IMR-90 (cell line): ENCODE results near the gene CACNA2D3. TPM values are rescaled to one million over a fixed set of nuclear protein-coding genes. Genes with fewer than 3 reads are reported as not detected.
"Not testable (repeated sequence)": the region's sequence is repeated elsewhere in the genome, so short reads cannot be mapped to it uniquely, and the experiment has no call there.

Experiments used
- ATAC-seq: fragments of 200-7000 bp; cut with Tn5 transposase; 2 replicates; pipeline ENCODE4 v1.9.1; 2020; ENCODE audit warnings: low read depth, mild to moderate bottlenecking, moderate library complexity
- BruUV-seq: library from RNA; stranded (reverse); fragments of 400-500 nt; replicated peaks from 2 replicates; lab custom pipeline; 2021; lab: Mats Ljungman, UMichigan
- CTCF ChIA-PET: fragments of 300-600 bp; formaldehyde crosslinking; extraction: SDS; loops from one replicate; lab custom pipeline; 2021; ENCODE audit warnings: antibody characterized with exemption; lab: Yijun Ruan, JAX
- POLR2A ChIA-PET: fragments of 300-600 bp; sonication (Branson Sonifier 250); formaldehyde crosslinking; loops from one replicate; lab custom pipeline; 2022; ENCODE audit warnings: antibody characterized with exemption; ENCODE audit not compliant: unreplicated experiment; lab: Charles Lee
- DNase-seq: peaks from one replicate; pipeline ENCODE4 v3.0.0; 2013
- H2AFZ ChIP-seq: replicated peaks from 2 replicates; pipeline ENCODE3; 2013; ENCODE audit warnings: low read length, mild to moderate bottlenecking; ENCODE audit not compliant: poor library complexity
- H2AK5ac ChIP-seq: 2 replicates; pipeline ENCODE4 v1.6.1; 2013; ENCODE audit warnings: low read depth, low read length, inconsistent platforms
- H2AK9ac ChIP-seq: replicated peaks from 2 replicates; pipeline ENCODE3; 2013; ENCODE audit warnings: mild to moderate bottlenecking, low read depth, low read length, moderate library complexity; ENCODE audit not compliant: poor library complexity
- H2BK120ac ChIP-seq: 2 replicates; pipeline ENCODE4 v1.6.1; 2013; ENCODE audit warnings: low read depth, low read length, inconsistent platforms
- H2BK15ac ChIP-seq: 3 replicates; pipeline ENCODE4 v1.6.1; 2013; ENCODE audit warnings: low read depth, low read length, inconsistent platforms
- H2BK20ac ChIP-seq: 2 replicates; pipeline ENCODE4 v1.6.1; 2013; ENCODE audit warnings: low read depth, mild to moderate bottlenecking, inconsistent platforms, low read length, moderate library complexity
- H2BK5ac ChIP-seq: 2 replicates; pipeline ENCODE4 v1.6.1; 2013; ENCODE audit warnings: mild to moderate bottlenecking, low read depth, low read length, inconsistent platforms; ENCODE audit not compliant: poor library complexity, severe bottlenecking
- H3K14ac ChIP-seq: replicated peaks from 2 replicates; pipeline ENCODE4 v1.6.1; 2013; ENCODE audit warnings: low read depth, low read length, inconsistent platforms
- H3K18ac ChIP-seq: 2 replicates; pipeline ENCODE4 v1.6.1; 2013; ENCODE audit warnings: low read depth, low read length, control low read depth
- H3K23ac ChIP-seq: 2 replicates; pipeline ENCODE4 v1.6.1; 2013; ENCODE audit warnings: low read depth, low read length, inconsistent platforms
- H3K27ac ChIP-seq: 2 replicates; pipeline ENCODE4 v1.5.1; 2013; ENCODE audit warnings: mild to moderate bottlenecking, control low read depth, low read length; ENCODE audit not compliant: insufficient read depth
- H3K27me3 ChIP-seq: 2 replicates; pipeline ENCODE4 v1.6.1; 2013; ENCODE audit warnings: low read length; ENCODE audit not compliant: control insufficient read depth, insufficient read depth
- H3K36me3 ChIP-seq: 2 replicates; pipeline ENCODE4 v1.6.1; 2013; ENCODE audit warnings: low read length, mixed read lengths; ENCODE audit not compliant: control insufficient read depth, insufficient read depth
- H3K4ac ChIP-seq: 2 replicates; pipeline ENCODE4 v1.6.1; 2013; ENCODE audit warnings: low read depth, low read length, inconsistent platforms
- H3K4me1 ChIP-seq: 2 replicates; pipeline ENCODE4 v1.6.1; 2013; ENCODE audit warnings: low read length, mixed read lengths; ENCODE audit not compliant: control insufficient read depth, insufficient read depth
- H3K4me2 ChIP-seq: 2 replicates; pipeline ENCODE4 v1.6.1; 2013; ENCODE audit warnings: low read depth, mild to moderate bottlenecking, control low read depth, low read length, moderate library complexity
- H3K4me3 ChIP-seq: 2 replicates; pipeline ENCODE4 v1.5.1; 2013; ENCODE audit warnings: low read depth, mild to moderate bottlenecking, control low read depth, low read length, moderate library complexity; ENCODE audit not compliant: insufficient read depth
- H3K56ac ChIP-seq: 2 replicates; pipeline ENCODE4 v1.6.1; 2013; ENCODE audit warnings: low read length, inconsistent platforms; ENCODE audit not compliant: insufficient read depth; ENCODE audit errors: extremely low read depth
- H3K79me1 ChIP-seq, 2 experiments: 2 replicates each; pipeline ENCODE4 v1.6.1; 2013; ENCODE audit warnings: low read length in 2 of 2, inconsistent platforms in 1 of 2, low read depth in 1 of 2
- H3K9ac ChIP-seq: 2 replicates; pipeline ENCODE4 v1.6.1; 2013; ENCODE audit warnings: low read depth, low read length, control low read depth
- H3K9me1 ChIP-seq: 2 replicates; pipeline ENCODE4 v1.6.1; 2013; ENCODE audit warnings: low read length, inconsistent platforms; ENCODE audit not compliant: insufficient read depth
- H3K9me3 ChIP-seq: 2 replicates; pipeline ENCODE4 v1.6.1; 2013; ENCODE audit warnings: low read length; ENCODE audit not compliant: control insufficient read depth, insufficient read depth
- H4K20me1 ChIP-seq: 2 replicates; pipeline ENCODE4 v1.6.1; 2013; ENCODE audit warnings: low read length, inconsistent platforms; ENCODE audit not compliant: insufficient read depth
- H4K5ac ChIP-seq: 2 replicates; pipeline ENCODE4 v1.6.1; 2013; ENCODE audit warnings: mild to moderate bottlenecking, low read depth, low read length, control low read depth
- H4K8ac ChIP-seq, 2 experiments: 2 replicates each; pipeline ENCODE4 v1.6.1; 2013; ENCODE audit warnings: low read depth in 2 of 2, low read length in 2 of 2, control low read depth in 1 of 2, inconsistent platforms in 1 of 2
- H4K91ac ChIP-seq: 2 replicates; pipeline ENCODE4 v1.6.1; 2013; ENCODE audit warnings: low read depth, low read length, inconsistent platforms; ENCODE audit not compliant: insufficient read depth
- BHLHE40 ChIP-seq: fragments of 150-350 bp; IDR thresholded peaks from 2 replicates; pipeline ENCODE4 v1.6.1; 2016; ENCODE audit warnings: mild to moderate bottlenecking, low read depth, low read length
- CEBPB ChIP-seq: IDR thresholded peaks from 2 replicates; pipeline ENCODE4 v1.6.1; 2012; ENCODE audit warnings: low read depth, low read length, improper control_type of control experiment
- CHD1 ChIP-seq: IDR thresholded peaks from 2 replicates; pipeline ENCODE4 v1.6.1; 2012; ENCODE audit warnings: low read depth, low read length, improper control_type of control experiment
- FOS ChIP-seq: fragments of 150-350 bp; IDR thresholded peaks from 2 replicates; pipeline ENCODE4 v1.6.1; 2016; ENCODE audit warnings: low read depth, low read length
- MAFK ChIP-seq: IDR thresholded peaks from 2 replicates; pipeline ENCODE4 v1.6.1; 2012; ENCODE audit warnings: low read depth, low read length, improper control_type of control experiment
- MAZ ChIP-seq: IDR thresholded peaks from 2 replicates; pipeline ENCODE4 v1.6.1; 2012; ENCODE audit warnings: low read depth, mild to moderate bottlenecking, low read length, improper control_type of control experiment, moderate library complexity, borderline replicate concordance
- MXI1 ChIP-seq: IDR thresholded peaks from 2 replicates; pipeline ENCODE4 v1.6.1; 2012; ENCODE audit warnings: low read depth, mild to moderate bottlenecking, low read length, moderate library complexity, borderline replicate concordance
- NFE2L2 ChIP-seq: fragments of 150-350 bp; IDR thresholded peaks from 2 replicates; pipeline ENCODE4 v1.6.1; 2016; ENCODE audit warnings: low read depth, mild to moderate bottlenecking, low read length
- RAD21 ChIP-seq: IDR thresholded peaks from 2 replicates; pipeline ENCODE4 v1.6.1; 2012; ENCODE audit warnings: low read length, improper control_type of control experiment
- RFX5 ChIP-seq: IDR thresholded peaks from 2 replicates; pipeline ENCODE4 v1.8.0; 2012; ENCODE audit warnings: low read depth, mild to moderate bottlenecking, low read length, moderate library complexity
- USF2 ChIP-seq: fragments of 150-350 bp; IDR thresholded peaks from 2 replicates; pipeline ENCODE4 v1.6.1; 2017; ENCODE audit warnings: mild to moderate bottlenecking, antibody characterized with exemption, low read length, low read depth
- WGBS, 2 experiments: methylation state at CpG; one replicate each; pipeline versions ENCODE4 v1.1.5 to v1.1.7; 2013; ENCODE audit warnings: missing lambda C conversion rate in 2 of 2; ENCODE audit not compliant: insufficient read length in 1 of 2; ENCODE audit errors: extremely low coverage in 2 of 2; 5-methylcytosine and 5-hydroxymethylcytosine counted together
- dilution Hi-C: fragments of 300-500 bp; cut with HindIII; formaldehyde crosslinking; loops from one replicate; pipeline ENCODE4 v1.14.3; 2018; ENCODE audit warnings: low sequenced_read_pairs; ENCODE audit not compliant: unreplicated experiment
- in situ Hi-C: fragments of 300-500 bp; cut with MboI; formaldehyde crosslinking; loops from 3 replicates; pipeline ENCODE4 v1.14.3; 2019; ENCODE audit warnings: low sequenced_read_pairs, inconsistent platforms, mixed read lengths
- intact Hi-C: fragments of 100-400 bp; cut with micrococcal nuclease; formaldehyde crosslinking; loops from 2 replicates; pipeline ENCODE4 v1.10.0; 2022
- polyA plus RNA-seq, 3 experiments: library from polyadenylated mRNA; depleted of rRNA; stranded (reverse); fragments of >200 nt; gene quantifications; 2 replicates each; pipeline ENCODE4 v1.2.3, GENCODE V29; 2012; ENCODE audit warnings: low replicate concordance in 1 of 3
- total RNA-seq: library from RNA; depleted of rRNA; stranded (reverse); fragments of >200 nt; gene quantifications from 2 replicates; pipeline ENCODE4 v1.2.3, GENCODE V29; 2012

The CACNA2D3 gene
- total and polyA plus RNA-seq, 2 of the 4 experiments (the other 2 are of a cell fraction), result 0.36 to 0.41 TPM

GRCh38 chr3:55107187-55107586, 984.8 kb downstream of the CACNA2D3 start:
- Histone ChIP-seq H3K27ac (no peak overlapping the region), H2AK9ac (no peak overlapping the region), H3K9me3 (no peaks in the 10 kb centered on the region), H2BK20ac (no peak overlapping the region), H4K20me1 (no peaks in the 10 kb centered on the region), H4K8ac (no peak overlapping the region), H2BK120ac (no peak overlapping the region), H2AK5ac (no peak overlapping the region), H3K9me1 (no peaks in the 10 kb centered on the region), H3K9ac (no peak overlapping the region), H3K23ac (no peak overlapping the region), H2BK5ac (no peak overlapping the region), H3K79me1 (no peaks in the 10 kb centered on the region), H3K27me3 (no peaks in the 10 kb centered on the region), H2BK15ac (no peak overlapping the region; the same call in 2 of the 3 replicates), H3K4ac (no peak overlapping the region), H3K14ac (no peak overlapping the region), H3K4me3 (no peak overlapping the region), H3K36me3 (no peaks in the 10 kb centered on the region), H3K18ac (no peak overlapping the region), H4K91ac (no peak overlapping the region), H3K56ac (no peak overlapping the region), H4K5ac (no peak overlapping the region), H2AFZ (no peak overlapping the region), H3K4me1 (no peaks in the 10 kb centered on the region), H3K4me2 (no peak overlapping the region)
- ChIA-PET POLR2A (no interaction called here), CTCF (no interaction called here)
- in situ Hi-C loops (no loop called here), intact Hi-C loops (no loop called here), dilution Hi-C loops (no loop called here)
- DNase-seq (no peak), ATAC-seq (no peak)
- BruUV-seq, result no TSS peak
- TF ChIP-seq RFX5, result no peak
- TF ChIP-seq CHD1, result no peak
- TF ChIP-seq FOS, result no peak
- no peak for TF ChIP-seq NFE2L2
- no peak for TF ChIP-seq MXI1
- no peak for TF ChIP-seq RAD21
- TF ChIP-seq MAFK, result no peak
- no peak for TF ChIP-seq USF2
- no peak for TF ChIP-seq MAZ
- no peak for TF ChIP-seq BHLHE40
- no peak for TF ChIP-seq CEBPB
- no CpG with 5 or more reads among the region's 6 CpGs for WGBS, 2 experiments

GRCh38 chr3:55111906-55112305, 989.6 kb downstream of the CACNA2D3 start:
- H3K79me1 ChIP-seq, H2BK5ac ChIP-seq, intact Hi-C loops, H2BK20ac ChIP-seq, H3K9ac ChIP-seq, H3K36me3 ChIP-seq, H3K4ac ChIP-seq, H3K9me3 ChIP-seq, H3K4me3 ChIP-seq, H3K23ac ChIP-seq, H2AFZ ChIP-seq, H3K27me3 ChIP-seq, in situ Hi-C loops, H3K4me2 ChIP-seq, H3K27ac ChIP-seq, CTCF ChIA-PET, H3K14ac ChIP-seq, H3K18ac ChIP-seq, ATAC-seq, H4K5ac ChIP-seq, dilution Hi-C loops, H2BK120ac ChIP-seq, H4K8ac ChIP-seq, H2BK15ac ChIP-seq, H2AK9ac ChIP-seq, H3K4me1 ChIP-seq, BruUV-seq, H3K56ac ChIP-seq, H4K20me1 ChIP-seq, H3K9me1 ChIP-seq, H2AK5ac ChIP-seq, POLR2A ChIA-PET, DNase-seq, H4K91ac ChIP-seq: not testable (repeated sequence)
- no CpG with 5 or more reads among the region's 3 CpGs for WGBS, 2 experiments
